ENCODE data around the gene PRDM11.

GRCh38 chr11:45150943-45151342, 4.5 kb downstream of the PRDM11 start:
- TF ChIP-seq CTCF (conservative IDR thresholded peaks at IDR 0.05), result no peak
- TF ChIP-seq ZFX (IDR thresholded peaks at IDR 0.05), result no peak

Data from C4-2B (cell line).